Gastrocnemius medialis (tissue), 4 donors: ENCODE data around the gene PCID2. TPM values are rescaled to one million over a fixed set of nuclear protein-coding genes. Genes with fewer than 3 reads are reported as not detected.

Source experiments
- ATAC-seq, 2 donors: fragments of 150-250 bp; one replicate each; pipeline ENCODE4 v1.9.1; 2016
- DNase-seq, 2 donors: peaks; one replicate each; pipeline ENCODE4 v3.0.0-alpha.2; 2019
- H3K27ac ChIP-seq, 4 donors: fragments of 200-600 bp; sonication (generic); 1 replicate in 1 of 4; 2 replicates in 3 of 4; pipeline ENCODE4 v1.5.1; 2016 to 2018; ENCODE audit warnings: mild to moderate bottlenecking in 2 of 4, moderate library complexity in 1 of 4
- H3K27me3 ChIP-seq, 3 donors: fragments of 200-600 bp; sonication (generic) in 2 of 3; 1 replicate in 1 of 3; 2 replicates in 2 of 3; pipeline versions ENCODE4 v1.5.1 to v1.6.0; 2016 to 2019; ENCODE audit warnings: mild to moderate bottlenecking in 1 of 3, moderate library complexity in 1 of 3
- H3K36me3 ChIP-seq, 2 donors: fragments of 200-600 bp; sonication (generic) in 1 of 2; one replicate each; pipeline ENCODE4 v1.5.1; 2017 to 2018
- H3K4me1 ChIP-seq, 2 donors: fragments of 200-600 bp; sonication (generic) in 1 of 2; one replicate each; pipeline ENCODE4 v1.5.1; 2016 to 2017; ENCODE audit warnings: mild to moderate bottlenecking in 2 of 2
- H3K4me3 ChIP-seq, 4 donors: fragments of 200-600 bp; sonication (generic) in 3 of 4; 1 replicate in 1 of 4; 2 replicates in 3 of 4; pipeline ENCODE4 v1.5.1; 2016 to 2019; ENCODE audit warnings: mild to moderate bottlenecking in 2 of 4
- H3K9me3 ChIP-seq, 3 donors: fragments of 200-600 bp; sonication (generic) in 2 of 3; 1 replicate in 1 of 3; 2 replicates in 2 of 3; pipeline ENCODE4 v1.5.1; 2016 to 2019
- POLR2A ChIP-seq, 2 donors: fragments of 450-650 bp; IDR thresholded peaks; one replicate each; pipeline ENCODE4 v1.6.1; 2017; ENCODE audit warnings: antibody characterized with exemption in 2 of 2, mild to moderate bottlenecking in 2 of 2, moderate library complexity in 2 of 2
- in situ Hi-C, 4 donors: fragments of 200-750 bp; cut with MboI; loops; one replicate each; pipeline versions ENCODE4 v1.15.0 to v1.8.0; 2017; ENCODE audit warnings: low sequenced_read_pairs in 4 of 4
- intact Hi-C: fragments of 100-400 bp; cut with DNase I; formaldehyde crosslinking; loops from one replicate; pipeline ENCODE4 v1.15.1; 2023; ENCODE audit warnings: low total_unique reads
- total RNA-seq, 4 donors: library from RNA; depleted of rRNA; stranded (reverse); fragments of >200 nt; gene quantifications; one replicate each; pipeline versions ENCODE4 v1.1.0 to v1.2.3, GENCODE V29; 2016
- TF ChIP-seq, protein P1 (sequence below), 5 experiments: fragments of 450-650 bp in 3 of 5; fragments of 200-600 bp in 2 of 5; sonication (generic) in 2 of 5; IDR thresholded peaks in 4 of 5; conservative IDR thresholded peaks in 1 of 5; 1 replicate in 4 of 5; 2 replicates in 1 of 5; pipeline ENCODE4 v1.5.1; 2016 to 2019; ENCODE audit warnings: antibody characterized with exemption in 5 of 5, mild to moderate bottlenecking in 3 of 5, moderate library complexity in 3 of 5

PCID2 gene
- total RNA-seq, 4 donors from 2014 or later: 26.4 to 45.6 (median 28.0) TPM

GRCh38 chr13:113216254-113217048, 8.0 kb upstream of the PCID2 start:
- Histone ChIP-seq H3K27me3 (no peaks in the 10 kb centered on the region), H3K4me1 (peaks cover 83 to 94% of the 10 kb centered on the region in 2 donors), H3K4me3 (peak overlapping the region in 3 of 4 donors; percentile 12 to 21 (median 12)), H3K9me3 (no peaks in the 10 kb centered on the region), H3K27ac (peak overlapping the region; percentile 92 to 100 (median 97)), H3K36me3 (peaks cover 0 to 13% of the 10 kb centered on the region in 2 donors)
- intact Hi-C loops (loop anchor here (1.0 kb wide), 1 partner anchor 81 kb away; the partner anchor contains the start of gene LAMP1), in situ Hi-C loops (loop anchor here in 1 of 4 donors (10.0 kb wide), 1 partner anchor 78 kb away; the partner anchor contains the start of gene LAMP1)
- DNase-seq (peak; percentile 78 to 92), ATAC-seq (peak; percentile 95 to 96)
- peak in 1 of 2 donors; percentile 60 for TF ChIP-seq POLR2A (IDR thresholded peaks at IDR 0.05)
- TF ChIP-seq, protein P1, sequence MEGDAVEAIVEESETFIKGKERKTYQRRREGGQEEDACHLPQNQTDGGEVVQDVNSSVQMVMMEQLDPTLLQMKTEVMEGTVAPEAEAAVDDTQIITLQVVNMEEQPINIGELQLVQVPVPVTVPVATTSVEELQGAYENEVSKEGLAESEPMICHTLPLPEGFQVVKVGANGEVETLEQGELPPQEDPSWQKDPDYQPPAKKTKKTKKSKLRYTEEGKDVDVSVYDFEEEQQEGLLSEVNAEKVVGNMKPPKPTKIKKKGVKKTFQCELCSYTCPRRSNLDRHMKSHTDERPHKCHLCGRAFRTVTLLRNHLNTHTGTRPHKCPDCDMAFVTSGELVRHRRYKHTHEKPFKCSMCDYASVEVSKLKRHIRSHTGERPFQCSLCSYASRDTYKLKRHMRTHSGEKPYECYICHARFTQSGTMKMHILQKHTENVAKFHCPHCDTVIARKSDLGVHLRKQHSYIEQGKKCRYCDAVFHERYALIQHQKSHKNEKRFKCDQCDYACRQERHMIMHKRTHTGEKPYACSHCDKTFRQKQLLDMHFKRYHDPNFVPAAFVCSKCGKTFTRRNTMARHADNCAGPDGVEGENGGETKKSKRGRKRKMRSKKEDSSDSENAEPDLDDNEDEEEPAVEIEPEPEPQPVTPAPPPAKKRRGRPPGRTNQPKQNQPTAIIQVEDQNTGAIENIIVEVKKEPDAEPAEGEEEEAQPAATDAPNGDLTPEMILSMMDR (IDR thresholded peaks at IDR 0.05 in 4 of 5, conservative IDR thresholded peaks at IDR 0.05 in 1 of 5): no peak

DNA sequence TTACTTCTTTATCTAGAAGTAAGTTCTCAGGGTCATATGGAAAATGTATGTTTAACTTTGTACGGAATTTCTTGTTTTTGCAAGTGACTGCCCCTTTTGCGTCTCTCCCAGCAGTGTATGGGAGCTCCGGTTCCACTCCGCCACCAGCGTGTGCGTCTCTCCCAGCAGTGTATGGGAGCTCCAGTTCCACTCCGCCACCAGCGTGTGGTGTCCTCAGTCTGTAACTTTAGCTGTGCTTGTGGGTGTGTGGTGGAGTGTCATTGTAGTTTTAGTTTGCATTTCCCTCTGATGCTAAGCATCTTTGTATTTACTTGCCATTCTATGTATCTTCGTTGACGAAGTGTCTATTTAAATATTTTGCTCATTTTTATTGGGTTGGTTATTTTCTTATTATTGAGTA, 3.3 kb upstream of the PCID2 start:
- TF ChIP-seq POLR2A (IDR thresholded peaks at IDR 0.05): no peak
- TF ChIP-seq, protein P1 (IDR thresholded peaks at IDR 0.05 in 4 of 5, conservative IDR thresholded peaks at IDR 0.05 in 1 of 5): no peak
- ATAC-seq (no peak), DNase-seq (no peak)
- in situ Hi-C loops (loop anchor here in 1 of 4 donors (10.0 kb wide), 1 partner anchor 83 kb away; the partner anchor contains the start of gene LAMP1), intact Hi-C loops (loop anchor here (2.0 kb wide), 1 partner anchor 279 kb away; the partner anchor contains the start of gene DCUN1D2)
- Histone ChIP-seq H3K4me1 (peaks cover 76 to 77% of the 10 kb centered on the region in 2 donors), H3K4me3 (no peak overlapping the region), H3K36me3 (peaks cover 0 to 10% of the 10 kb centered on the region in 2 donors), H3K9me3 (no peaks in the 10 kb centered on the region), H3K27me3 (no peaks in the 10 kb centered on the region), H3K27ac (peak overlapping the region in 3 of 4 donors; percentile 94 to 100 (median 100))

DNA sequence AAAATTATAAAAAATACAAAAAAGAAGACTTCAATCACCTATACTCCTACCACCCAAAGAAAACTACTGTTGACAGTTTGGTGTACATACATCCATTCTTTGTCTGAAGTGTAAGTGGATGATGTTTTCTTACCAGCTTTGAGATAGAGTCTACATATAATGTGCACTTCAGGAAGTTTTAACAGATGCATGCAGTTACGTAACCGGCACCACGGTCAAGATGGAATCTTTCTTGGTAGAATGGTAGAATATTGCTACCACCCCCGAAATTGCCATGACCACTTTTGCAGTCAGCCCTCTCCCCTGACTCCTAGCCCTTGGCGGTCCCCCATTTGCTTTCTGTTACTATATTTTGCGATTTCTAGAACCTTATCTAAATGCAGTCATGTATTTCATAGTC, 2.4 kb upstream of the PCID2 start:
- Histone ChIP-seq H3K27ac (peak overlapping the region; percentile 94 to 100 (median 100)), H3K4me1 (peaks cover 77% of the 10 kb centered on the region in 2 donors), H3K9me3 (no peaks in the 10 kb centered on the region), H3K4me3 (peak overlapping the region; percentile 69 to 92 (median 81)), H3K27me3 (no peaks in the 10 kb centered on the region), H3K36me3 (peaks cover 0 to 10% of the 10 kb centered on the region in 2 donors)
- in situ Hi-C loops: loop anchor here in 1 of 4 donors (10.0 kb wide), 1 partner anchor 84 kb away; the partner anchor contains the start of gene LAMP1
- intact Hi-C loops: loop anchor here (2.0 kb wide), 1 partner anchor 280 kb away; the partner anchor contains the start of gene DCUN1D2
- no peak for TF ChIP-seq POLR2A (IDR thresholded peaks at IDR 0.05)
- TF ChIP-seq, protein P1 (IDR thresholded peaks at IDR 0.05 in 4 of 5, conservative IDR thresholded peaks at IDR 0.05 in 1 of 5): no peak
- DNase-seq: no peak
- no peak for ATAC-seq

GRCh38 chr13:113209759-113210421, 1.4 kb upstream of the PCID2 start:
- TF ChIP-seq, protein P1 (IDR thresholded peaks at IDR 0.05 in 4 of 5, conservative IDR thresholded peaks at IDR 0.05 in 1 of 5): no peak
- TF ChIP-seq POLR2A (IDR thresholded peaks at IDR 0.05): peak in 1 of 2 donors; percentile 46
- Histone ChIP-seq H3K9me3 (no peaks in the 10 kb centered on the region), H3K4me1 (peaks cover 77% of the 10 kb centered on the region in 2 donors), H3K36me3 (peaks cover 0 to 10% of the 10 kb centered on the region in 2 donors), H3K4me3 (peak overlapping the region; percentile 69 to 92 (median 81)), H3K27me3 (no peaks in the 10 kb centered on the region), H3K27ac (peak overlapping the region; percentile 94 to 100 (median 100))
- DNase-seq (peak; percentile 55 to 59), ATAC-seq (peak; percentile 37 to 38)
- in situ Hi-C loops (loop anchor here in 1 of 4 donors (10.0 kb wide), 1 partner anchor 85 kb away; the partner anchor contains the start of gene LAMP1), intact Hi-C loops (loop anchor here (2.0 to 5.0 kb wide), 3 partner anchors 55 to 281 kb away; partner anchors contain the start of genes DCUN1D2 and GRTP1)
